ENCODE results near the gene NCAM1. TPM values are rescaled to one million over a fixed set of nuclear protein-coding genes. Genes with fewer than 3 reads are reported as not detected.

NCAM1 gene
- total and polyA plus RNA-seq, 2 of the 13 experiments (the other 11 are each of a cell fraction or from before 2014, with no cell fraction given), result 0.05 TPM; not detected in 1

- ATAC-seq, result no peak
- H3K27ac ChIP-seq (ENCODE audit: extremely low read length, insufficient read depth, low read length), result no peak overlapping the region
- no peaks in the 10 kb centered on the region for H3K79me2 ChIP-seq (ENCODE audit: insufficient read depth, low read length)
- no peak for DNase-seq (ENCODE audit: low spot score)
- H3K4me3 ChIP-seq (replicated peaks in 1 of 3; ENCODE audit: insufficient read depth in 1 of 3, low read depth in 2 of 3, low read length in 3 of 3), result no peak overlapping the region
- in situ Hi-C loops (cut with HindIII; ENCODE audit: extremely low pct_ligation_motif_present, low pct_unique_long_range_greater_than_20kb), result no loop called here
- no peaks in the 10 kb centered on the region for H4K20me1 ChIP-seq (ENCODE audit: insufficient read depth, low read length)
- no peak overlapping the region for H3K4me2 ChIP-seq (ENCODE audit: low read depth, low read length)
- ChIA-PET POLR2A (no interaction called here), CTCF (ENCODE audit: low intra/inter-chr PET ratio, low total read pairs) (no interaction called here)
- H3K27me3 ChIP-seq (ENCODE audit: control insufficient read depth in 1 of 2, insufficient read depth in 2 of 2, low read length in 2 of 2), result peaks cover 0 to 6% of the 10 kb centered on the region in 2 experiments; a peak in 2 of 5 replicates
- intact Hi-C loops (cut with micrococcal nuclease; ENCODE audit: unreplicated experiment), result no loop called here
- no peak overlapping the region for H3K9ac ChIP-seq (ENCODE audit: insufficient read depth, low read depth, low read length)
- BruUV-seq (replicated peaks), result no TSS peak
- no peak for FAIRE-seq
- 7% methylated on average over 6 of the region's 6 CpGs for WGBS (ENCODE audit: low lambda C conversion rate)
- H3K4me1 ChIP-seq (ENCODE audit: insufficient read depth, low read length), result no peaks in the 10 kb centered on the region
- H2AFZ ChIP-seq (ENCODE audit: low read length), result no peak overlapping the region
- no peaks in the 10 kb centered on the region for H3K36me3 ChIP-seq (replicated peaks in 1 of 2; ENCODE audit: control insufficient read depth in 1 of 2, insufficient read depth in 2 of 2, low read length in 2 of 2)
- H3K9me3 ChIP-seq (ENCODE audit: low read length), result no peaks in the 10 kb centered on the region
- TF ChIP-seq ZSCAN25 (CRISPR knock-in tag; IDR thresholded peaks at IDR 0.05), result no peak
- no peak for TF ChIP-seq ZNF318 (CRISPR knock-in tag; IDR thresholded peaks at IDR 0.05)
- no peak for TF ChIP-seq REL (CRISPR knock-in tag; conservative IDR thresholded peaks at IDR 0.05)
- no peak for TF ChIP-seq SALL2 (CRISPR knock-in tag; IDR thresholded peaks at IDR 0.05)
- TF ChIP-seq BCL3 (CRISPR knock-in tag; IDR thresholded peaks at IDR 0.05), result no peak
- TF ChIP-seq ZNF367 (CRISPR knock-in tag; IDR thresholded peaks at IDR 0.05; ENCODE audit: borderline replicate concordance), result no peak
- no peak for TF ChIP-seq RBAK (CRISPR knock-in tag; IDR thresholded peaks at IDR 0.05)
- no peak for TF ChIP-seq GZF1 (CRISPR knock-in tag; IDR thresholded peaks at IDR 0.05)
- no peak for TF ChIP-seq HNF4A (CRISPR knock-in tag; IDR thresholded peaks at IDR 0.05)
- TF ChIP-seq ZBTB26 (CRISPR knock-in tag; IDR thresholded peaks at IDR 0.05; ENCODE audit: borderline replicate concordance), result no peak
- no peak for TF ChIP-seq RNF2 (conservative IDR thresholded peaks at IDR 0.05; ENCODE audit: low read depth)
Measured at GRCh38 chr11:113172382-113172951, 211.2 kb downstream of the NCAM1 start.
